GM12801 (cell line): ENCODE results near the gene ZXDC.

Experiments
- TF ChIP-seq, protein P1 (sequence below): IDR thresholded peaks from one replicate; pipeline ENCODE4 v1.5.1; 2011; ENCODE audit warnings: control low read depth; ENCODE audit not compliant: insufficient read length; ENCODE audit errors: extremely low read depth

Gene ZXDC

DNA sequence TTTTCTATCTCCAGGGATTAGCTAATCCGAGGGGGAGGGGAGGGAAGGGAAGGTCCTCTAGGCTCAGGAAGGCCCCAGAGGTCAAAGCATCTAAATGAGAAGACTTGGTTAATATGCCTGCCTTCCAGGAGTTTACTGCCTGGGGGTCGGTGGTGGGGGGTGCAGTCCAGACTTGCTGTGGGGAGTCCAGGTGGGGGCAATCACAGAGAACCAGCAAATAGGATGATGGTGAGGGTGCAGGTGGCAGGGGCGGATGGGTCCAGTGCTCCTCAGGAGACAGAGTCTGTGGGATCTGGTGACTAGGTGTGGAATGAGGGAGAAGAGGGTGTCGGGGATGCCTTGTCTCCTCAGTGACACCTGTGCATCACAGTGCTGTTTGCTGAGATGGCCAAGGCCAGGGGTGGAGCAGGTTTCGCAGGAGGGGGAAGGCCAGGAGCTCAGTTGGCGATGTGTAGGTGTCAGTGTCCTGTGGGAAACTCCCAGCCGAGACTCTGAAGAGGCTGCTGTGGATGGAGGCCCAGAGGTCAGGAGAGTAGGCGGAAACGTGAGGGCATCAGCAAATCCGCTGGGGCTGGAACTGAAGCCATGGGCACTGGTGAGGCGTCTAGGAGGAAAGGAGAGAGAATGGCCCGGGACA lies 72.9 kb downstream of the ZXDC start:
- TF ChIP-seq, protein P1, sequence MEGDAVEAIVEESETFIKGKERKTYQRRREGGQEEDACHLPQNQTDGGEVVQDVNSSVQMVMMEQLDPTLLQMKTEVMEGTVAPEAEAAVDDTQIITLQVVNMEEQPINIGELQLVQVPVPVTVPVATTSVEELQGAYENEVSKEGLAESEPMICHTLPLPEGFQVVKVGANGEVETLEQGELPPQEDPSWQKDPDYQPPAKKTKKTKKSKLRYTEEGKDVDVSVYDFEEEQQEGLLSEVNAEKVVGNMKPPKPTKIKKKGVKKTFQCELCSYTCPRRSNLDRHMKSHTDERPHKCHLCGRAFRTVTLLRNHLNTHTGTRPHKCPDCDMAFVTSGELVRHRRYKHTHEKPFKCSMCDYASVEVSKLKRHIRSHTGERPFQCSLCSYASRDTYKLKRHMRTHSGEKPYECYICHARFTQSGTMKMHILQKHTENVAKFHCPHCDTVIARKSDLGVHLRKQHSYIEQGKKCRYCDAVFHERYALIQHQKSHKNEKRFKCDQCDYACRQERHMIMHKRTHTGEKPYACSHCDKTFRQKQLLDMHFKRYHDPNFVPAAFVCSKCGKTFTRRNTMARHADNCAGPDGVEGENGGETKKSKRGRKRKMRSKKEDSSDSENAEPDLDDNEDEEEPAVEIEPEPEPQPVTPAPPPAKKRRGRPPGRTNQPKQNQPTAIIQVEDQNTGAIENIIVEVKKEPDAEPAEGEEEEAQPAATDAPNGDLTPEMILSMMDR, result no peak

DNA sequence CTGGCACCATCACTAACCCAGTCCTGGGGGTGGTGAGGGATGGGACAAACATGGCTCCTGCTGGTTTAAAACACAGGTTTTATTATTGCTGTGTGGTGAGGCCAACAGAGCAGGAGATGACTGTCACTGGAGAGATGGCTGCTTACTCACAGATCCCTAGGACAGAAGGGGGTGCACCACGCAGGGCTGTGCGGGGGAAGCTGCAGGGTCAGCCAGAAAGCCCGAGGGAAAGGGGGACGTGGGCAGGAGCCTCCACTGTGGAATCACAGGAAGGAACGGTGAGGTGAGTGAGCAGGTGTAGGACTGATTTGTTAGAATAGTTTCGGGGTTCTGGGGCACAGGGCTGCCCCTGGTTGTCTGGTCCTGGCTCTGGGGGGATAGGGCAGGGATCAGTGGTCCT lies 73.5 kb downstream of the ZXDC start:
- TF ChIP-seq, protein P1, result no peak

DNA sequence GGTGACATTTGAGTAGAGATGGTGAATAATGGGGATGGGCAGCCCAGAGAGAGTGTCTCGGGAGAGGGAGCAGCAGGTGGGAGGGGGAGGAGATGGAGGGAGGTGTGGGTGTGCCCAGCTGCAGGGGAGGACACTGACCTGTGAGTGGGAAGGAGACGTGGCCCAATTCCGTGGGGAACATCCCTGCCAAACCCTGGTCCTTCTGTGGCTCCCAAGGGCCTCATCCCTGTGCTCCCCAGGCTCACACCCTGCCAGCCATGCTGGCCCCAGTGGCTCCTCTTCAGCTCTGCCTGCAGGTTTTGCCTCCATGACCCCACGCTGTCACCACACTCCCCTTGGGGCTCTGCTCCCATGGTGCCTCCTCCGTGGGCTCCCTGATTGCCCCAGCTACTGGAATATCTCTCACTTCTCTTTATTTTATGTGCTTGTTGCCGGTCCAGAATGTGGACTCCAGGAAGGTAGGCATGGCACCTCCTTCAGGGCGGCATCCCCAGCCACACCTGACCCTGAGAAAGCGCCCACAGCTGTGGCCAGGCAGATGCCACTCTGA lies 74.0 kb downstream of the ZXDC start:
- TF ChIP-seq, protein P1, result no peak

DNA sequence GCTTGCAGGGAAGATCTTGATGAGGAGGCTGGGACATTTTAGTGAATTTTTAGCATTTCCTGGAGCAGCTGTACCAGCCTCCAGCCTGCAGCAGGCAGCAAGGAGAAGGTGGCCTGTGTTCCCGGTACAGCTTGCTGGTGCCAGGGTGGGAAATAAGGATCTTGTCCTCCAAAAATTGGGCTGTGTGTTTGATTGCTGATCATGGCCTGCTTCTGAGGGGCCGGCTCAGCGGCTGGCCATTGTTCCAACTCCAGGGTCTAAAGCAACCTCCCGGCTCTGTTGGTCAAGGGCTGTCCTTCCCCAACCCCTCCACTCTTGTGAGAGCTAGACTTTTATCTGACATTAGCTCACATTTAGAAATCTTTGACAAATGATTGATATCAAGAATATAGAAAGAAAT lies 75.9 kb downstream of the ZXDC start:
- TF ChIP-seq, protein P1, result no peak

DNA sequence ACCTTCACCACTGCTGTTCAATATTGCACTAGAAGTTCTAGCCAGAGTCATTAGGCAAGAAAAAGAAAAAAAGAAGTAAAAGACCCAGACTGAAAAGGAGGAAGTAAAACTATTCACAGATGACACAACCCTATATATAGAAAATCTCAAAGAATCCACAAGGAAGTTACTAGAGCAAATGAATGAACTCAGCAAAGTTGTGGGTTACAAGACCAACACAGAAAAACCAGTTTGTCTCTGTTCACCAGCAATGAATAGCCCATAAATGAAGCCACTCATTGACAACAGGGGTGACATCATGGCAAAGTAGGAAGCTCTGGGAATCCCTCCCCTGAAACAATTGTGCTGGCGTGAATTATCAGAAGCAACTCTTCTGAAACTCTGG lies 76.3 kb downstream of the ZXDC start:
- TF ChIP-seq, protein P1, result no peak

DNA sequence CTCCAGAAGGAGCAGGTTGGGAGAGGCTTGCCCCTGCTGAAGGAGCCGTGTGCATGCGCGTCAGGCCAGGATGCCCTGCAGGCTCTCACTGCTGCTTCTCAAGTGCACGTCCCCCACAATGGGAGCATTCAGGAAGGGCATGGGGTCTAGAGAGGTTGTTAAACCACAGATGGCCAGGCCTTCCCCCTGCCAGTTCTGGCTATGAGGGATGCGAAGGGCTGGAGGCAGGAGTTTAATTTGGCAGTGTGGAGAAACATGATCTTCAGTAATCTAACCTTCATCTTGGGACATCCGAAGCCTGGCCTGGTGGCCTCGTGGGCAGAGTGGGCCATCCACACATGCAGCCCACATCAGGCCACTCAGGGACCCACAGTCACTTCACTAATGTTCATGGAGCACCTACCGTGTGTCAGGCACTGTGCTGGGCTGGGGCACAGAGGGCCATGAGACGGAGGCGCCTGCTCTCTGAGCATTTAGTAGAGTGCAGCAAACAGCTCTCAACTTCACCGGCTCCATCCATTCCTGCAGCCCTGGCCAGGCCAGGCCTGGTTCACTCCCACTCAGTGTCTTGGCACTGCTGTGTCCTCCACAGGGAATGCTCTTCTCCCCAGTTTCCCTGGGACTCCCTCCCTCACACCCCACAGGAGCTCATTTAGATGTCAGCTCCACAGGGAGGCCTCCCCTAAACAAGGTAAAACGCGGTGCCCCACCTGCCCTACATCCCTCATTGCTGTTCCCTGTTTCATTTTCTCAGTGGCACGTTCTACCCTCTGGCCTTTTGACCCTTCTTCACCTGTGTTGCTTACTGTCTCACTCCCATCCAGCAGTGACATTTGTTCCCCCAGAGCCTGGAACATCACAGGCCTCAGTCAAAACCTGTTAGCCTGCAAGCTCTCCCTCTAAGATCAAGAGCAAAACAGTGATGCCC lies 77.0 kb downstream of the ZXDC start:
- TF ChIP-seq, protein P1, result no peak

DNA sequence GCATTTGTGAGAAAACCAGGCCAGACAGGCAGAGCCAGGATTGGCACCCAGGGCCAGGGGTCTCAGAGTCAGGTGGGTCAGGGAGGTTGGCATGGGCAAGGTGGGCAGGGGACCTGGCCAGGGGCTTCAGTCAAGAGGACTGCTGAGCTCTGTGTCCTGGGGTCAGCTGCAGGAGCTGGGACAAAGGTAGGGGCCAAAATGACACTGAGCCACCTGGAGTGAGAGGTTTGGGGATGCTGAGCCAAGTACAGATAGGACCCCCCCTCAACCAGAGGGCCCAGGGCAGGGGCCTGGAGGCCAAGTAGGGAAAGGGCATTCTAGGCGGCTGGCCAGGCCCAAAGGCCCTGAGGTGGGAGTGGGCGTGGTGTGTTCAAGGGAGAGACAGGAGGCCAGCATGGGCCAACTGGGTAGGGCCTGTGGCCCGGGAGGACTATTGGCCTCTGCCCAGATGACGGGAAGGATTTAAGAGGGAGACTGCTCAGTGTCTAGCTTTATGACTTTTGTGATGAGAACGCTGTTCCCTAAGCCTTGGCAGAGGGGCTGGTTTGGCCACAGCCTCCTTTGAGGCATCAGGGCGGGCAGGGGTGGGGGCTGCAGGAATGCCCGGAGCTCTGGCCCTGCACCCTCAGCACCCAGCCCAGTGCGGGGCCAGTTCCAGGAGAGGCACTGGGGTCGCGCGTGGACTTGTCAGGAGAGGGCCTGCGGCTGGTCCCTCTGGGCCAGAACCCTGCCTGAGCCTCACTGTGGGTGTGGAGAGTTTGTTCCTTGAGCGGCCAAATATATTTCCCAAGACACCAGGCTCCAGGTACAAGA lies 77.9 kb downstream of the ZXDC start:
- TF ChIP-seq, protein P1, result no peak
